Smooth muscle cell (in vitro differentiated cells): ENCODE results near the gene TBC1D16. TPM values are rescaled to one million over a fixed set of nuclear protein-coding genes. Genes with fewer than 3 reads are reported as not detected.

Experiments used
- DNase-seq: peaks from one replicate; lab custom pipeline; 2025; ENCODE audit not compliant: unreplicated experiment; lab: John Stamatoyannopoulos, UW
- H2AFZ ChIP-seq: fragments of 200-600 bp; sonication (generic); 2 replicates; pipeline ENCODE4 v1.6.0; 2016; ENCODE audit warnings: antibody characterized with exemption, low read depth, mild to moderate bottlenecking
- H3F3A ChIP-seq: fragments of 200-600 bp; sonication (generic); 2 replicates; pipeline ENCODE4 v1.6.0; 2017; ENCODE audit warnings: antibody characterized with exemption, low read depth
- H3K27ac ChIP-seq: fragments of 200-600 bp; sonication (generic); 2 replicates; pipeline ENCODE4 v1.5.1; 2016; ENCODE audit warnings: low read depth, mild to moderate bottlenecking
- H3K27me3 ChIP-seq: fragments of 200-600 bp; sonication (generic); 2 replicates; pipeline ENCODE4 v1.6.1; 2016; ENCODE audit warnings: low read depth, mild to moderate bottlenecking
- H3K36me3 ChIP-seq: fragments of 200-600 bp; sonication (generic); 2 replicates; pipeline ENCODE4 v1.5.1; 2016; ENCODE audit warnings: low read depth
- H3K4me1 ChIP-seq: fragments of 200-600 bp; sonication (generic); 2 replicates; pipeline ENCODE4 v1.5.1; 2016; ENCODE audit warnings: low read depth
- H3K4me2 ChIP-seq: fragments of 200-600 bp; sonication (generic); 2 replicates; pipeline ENCODE4 v1.6.0; 2016; ENCODE audit warnings: mild to moderate bottlenecking
- H3K4me3 ChIP-seq: fragments of 200-600 bp; sonication (generic); 2 replicates; pipeline ENCODE4 v1.5.1; 2016; ENCODE audit warnings: mild to moderate bottlenecking
- H3K79me2 ChIP-seq: fragments of 200-600 bp; sonication (generic); 2 replicates; pipeline ENCODE4 v1.6.0; 2016; ENCODE audit warnings: low read depth, mild to moderate bottlenecking
- H3K9ac ChIP-seq: fragments of 200-600 bp; sonication (generic); 2 replicates; pipeline ENCODE4 v1.6.0; 2016; ENCODE audit warnings: low read depth
- H3K9me3 ChIP-seq: fragments of 200-600 bp; sonication (generic); replicated peaks from 2 replicates; pipeline ENCODE4 v1.5.1; 2016; ENCODE audit warnings: low read depth
- H4K20me1 ChIP-seq: fragments of 200-600 bp; sonication (generic); 2 replicates; pipeline ENCODE4 v1.6.0; 2016; ENCODE audit warnings: low read depth
- CTCF ChIP-seq: fragments of 200-600 bp; sonication (generic); IDR thresholded peaks from 2 replicates; pipeline ENCODE4 v1.5.1; 2017; ENCODE audit warnings: borderline replicate concordance, mild to moderate bottlenecking, antibody characterized with exemption; ENCODE audit not compliant: insufficient read depth, poor library complexity, severe bottlenecking
- WGBS: methylation state at CpG from one replicate; pipeline ENCODE4 v1.1.7; 2016; ENCODE audit warnings: low lambda C conversion rate; 5-methylcytosine and 5-hydroxymethylcytosine counted together
- polyA plus RNA-seq: library from polyadenylated mRNA; unstranded; fragments of >200 nt; fragmentation: Nextera tagmentation; extraction: Ambion mirVana; gene quantifications from 2 replicates; pipeline ENCODE4 v1.2.1, GENCODE V29; 2016
- total RNA-seq: library from RNA; depleted of rRNA; stranded (reverse); fragments of >200 nt; gene quantifications from 2 replicates; pipeline ENCODE4 v1.2.3, GENCODE V29; 2014

Gene TBC1D16
- total and polyA plus RNA-seq, 2 experiments from 2014 or later, result 17.4 to 24.6 TPM

GRCh38 chr17:79943347-79944241 is 92.1 kb downstream of the TBC1D16 start:
- H3K4me1 ChIP-seq, result no peaks in the 10 kb centered on the region
- H4K20me1 ChIP-seq, result no peaks in the 10 kb centered on the region
- H3K4me3 ChIP-seq, result no peak overlapping the region
- no peak for TF ChIP-seq CTCF
- H3K79me2 ChIP-seq, result no peaks in the 10 kb centered on the region
- H3K4me2 ChIP-seq, result no peak overlapping the region
- H3K9me3 ChIP-seq, result no peaks in the 10 kb centered on the region
- no peaks in the 10 kb centered on the region for H3F3A ChIP-seq
- DNase-seq, result no peak
- no peak overlapping the region for H2AFZ ChIP-seq
- 96% methylated on average over 42 of the region's 42 CpGs for WGBS
- no peaks in the 10 kb centered on the region for H3K27me3 ChIP-seq
- no peak overlapping the region for H3K27ac ChIP-seq
- H3K9ac ChIP-seq, result no peak overlapping the region
- H3K36me3 ChIP-seq, result no peaks in the 10 kb centered on the region

- WGBS, result 85% methylated on average over 35 of the region's 35 CpGs
- H3K27me3 ChIP-seq, result no peaks in the 10 kb centered on the region
- no peaks in the 10 kb centered on the region for H3K36me3 ChIP-seq
- no peaks in the 10 kb centered on the region for H3K9me3 ChIP-seq
- no peaks in the 10 kb centered on the region for H3K4me1 ChIP-seq
- H3K4me2 ChIP-seq, result no peak overlapping the region
- no peaks in the 10 kb centered on the region for H3K79me2 ChIP-seq
- H3K9ac ChIP-seq, result no peak overlapping the region
- H3F3A ChIP-seq, result no peaks in the 10 kb centered on the region
- no peak for TF ChIP-seq CTCF
- no peak overlapping the region for H3K4me3 ChIP-seq
- H2AFZ ChIP-seq, result no peak overlapping the region
- no peak overlapping the region for H3K27ac ChIP-seq
- no peak for DNase-seq
- H4K20me1 ChIP-seq, result no peaks in the 10 kb centered on the region
Observed at GRCh38 chr17:79942591-79943346, 92.9 kb downstream of the TBC1D16 start.

- Histone ChIP-seq H3K4me1 (no peaks in the 10 kb centered on the region), H3K9ac (no peak overlapping the region)
Observed at GRCh38 chr17:79942011-79942405, 93.7 kb downstream of the TBC1D16 start.

More at GRCh38 chr17:79942011-79942405, 93.7 kb downstream of the TBC1D16 start:
- Histone ChIP-seq H3K4me2 (no peak overlapping the region), H2AFZ (no peak overlapping the region), H3F3A (no peaks in the 10 kb centered on the region), H3K27me3 (no peaks in the 10 kb centered on the region), H3K27ac (no peak overlapping the region), H3K9me3 (no peaks in the 10 kb centered on the region), H3K36me3 (no peaks in the 10 kb centered on the region), H4K20me1 (no peaks in the 10 kb centered on the region), H3K79me2 (no peaks in the 10 kb centered on the region), H3K4me3 (no peak overlapping the region)
- no peak for DNase-seq
- 96% methylated on average over 17 of the region's 22 CpGs for WGBS
- no peak for TF ChIP-seq CTCF
